Globus pallidus (tissue), 1 donor: ENCODE measurements around the gene LINC00305.

Source experiments
- DNase-seq: peaks from one replicate; pipeline ENCODE4 v3.0.0-alpha.2; 2015; ENCODE audit warnings: low spot score

The LINC00305 gene

DNA sequence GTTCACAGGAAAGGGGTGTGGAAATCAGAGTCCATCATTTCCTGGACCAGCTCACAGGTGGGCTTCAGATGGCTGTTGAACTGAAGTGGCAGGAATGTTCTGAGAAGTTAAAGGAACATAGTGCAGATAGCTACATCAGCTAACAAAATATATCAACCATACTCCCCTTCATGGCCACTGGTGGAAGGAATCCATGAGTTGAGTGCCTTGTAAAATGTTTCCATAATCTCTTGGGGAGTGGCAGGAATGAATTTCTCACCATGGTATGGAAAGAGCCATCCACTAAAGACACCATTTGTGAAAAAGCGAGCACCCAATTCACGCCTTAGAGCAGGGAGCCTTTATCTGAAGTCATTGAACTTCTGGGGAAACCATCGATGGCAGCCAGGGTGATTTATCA is at the start of gene LINC00305:
LINC00305 (minus strand) TSS at position 101 of the 400 bp plus-strand sequence.
- no peak for DNase-seq

DNA sequence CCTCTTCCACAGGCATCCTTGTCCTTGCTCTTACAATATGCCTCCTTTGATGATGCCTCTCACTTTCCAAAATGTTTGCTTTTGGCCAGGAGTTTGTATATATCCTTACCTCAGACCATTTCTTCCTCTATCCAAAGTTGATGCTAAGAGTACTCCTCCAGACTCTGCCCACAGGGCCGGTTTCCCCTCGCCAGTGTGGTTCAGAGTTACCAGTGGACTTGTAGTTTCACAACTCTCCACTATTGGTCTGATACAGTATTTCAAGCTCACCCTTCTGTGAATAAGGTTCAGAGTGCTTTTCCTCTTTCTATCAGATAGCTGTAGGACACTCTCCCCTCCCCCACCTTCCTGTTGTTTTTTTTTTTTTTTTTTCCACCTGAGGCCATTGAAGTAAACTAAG is 42.2 kb upstream of the LINC00305 start:
- DNase-seq = no peak

DNA sequence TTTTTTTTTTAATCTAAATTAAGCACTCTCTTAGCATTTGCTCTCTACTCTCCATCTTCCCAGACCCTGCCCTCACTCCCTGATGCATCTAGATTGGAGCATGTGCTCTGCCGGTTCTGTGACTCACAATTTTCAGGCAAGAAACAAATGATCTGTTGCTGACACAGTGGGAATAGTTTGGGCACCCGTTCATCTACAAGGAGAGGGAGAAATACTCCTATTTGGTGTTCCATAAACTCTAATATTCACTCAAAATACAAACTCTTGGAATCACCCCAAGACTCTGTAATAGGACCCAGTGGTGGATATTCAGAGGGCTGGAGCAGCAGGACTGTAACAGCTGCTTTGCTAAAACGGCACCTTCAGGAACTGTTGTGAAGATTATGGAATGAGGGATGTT is 37.1 kb upstream of the LINC00305 start:
- no peak for DNase-seq

DNA sequence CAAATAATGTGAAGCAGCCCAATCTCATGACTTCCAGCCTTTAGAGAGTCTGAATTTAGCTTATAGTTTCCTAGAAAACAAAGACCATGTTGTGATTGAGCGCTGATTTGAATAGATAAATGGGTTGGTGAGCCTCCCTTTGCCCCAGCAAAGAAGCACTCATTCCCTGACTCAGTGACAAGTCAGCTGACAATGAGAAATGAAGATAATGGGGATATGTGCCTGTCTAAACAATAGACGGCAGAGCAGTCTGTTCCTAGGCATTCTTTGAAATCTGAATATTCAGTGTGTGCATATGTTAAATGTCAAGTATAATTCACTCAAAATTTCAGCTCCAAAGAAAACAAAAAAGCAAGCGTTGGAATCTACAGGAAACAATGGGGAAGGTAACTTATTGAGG is 34.8 kb upstream of the LINC00305 start:
- DNase-seq = no peak

DNA sequence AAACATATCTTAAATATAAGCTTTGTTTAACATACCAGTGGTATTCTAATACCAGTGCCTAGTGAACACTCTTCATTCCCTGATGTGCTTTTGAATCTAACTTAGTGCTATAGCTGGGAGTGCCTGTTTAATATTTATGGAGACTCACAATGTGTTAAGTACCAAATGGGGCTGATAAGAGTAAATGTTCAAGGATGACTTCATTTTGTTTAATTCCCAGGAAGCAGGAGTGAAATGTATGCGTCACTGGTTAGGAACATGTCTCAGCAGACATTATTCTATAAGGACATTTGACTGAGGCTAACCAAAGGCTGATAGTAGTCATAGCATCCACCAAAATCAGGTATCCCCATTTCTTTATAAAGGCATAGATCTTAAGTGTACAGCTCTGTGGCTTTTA is 31.7 kb upstream of the LINC00305 start:
- DNase-seq = no peak

DNA sequence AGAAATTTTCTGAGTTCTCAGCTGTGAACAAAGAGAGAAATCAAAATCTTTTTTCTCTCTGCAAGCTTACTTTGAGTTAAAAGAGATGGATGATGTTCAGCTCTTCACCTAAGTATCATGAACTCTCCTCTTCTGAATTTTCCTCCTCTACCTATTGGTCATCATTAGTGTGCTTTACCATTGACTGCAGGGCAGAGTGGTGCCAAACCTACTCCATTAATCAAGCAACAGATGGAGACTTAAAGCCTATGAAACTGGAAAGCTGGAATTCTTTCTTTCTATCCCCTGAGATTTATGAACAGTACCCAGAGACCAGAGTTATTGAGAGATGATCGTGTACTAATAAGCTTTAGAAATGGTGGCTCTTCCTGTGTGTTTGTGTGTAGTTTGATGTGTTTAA is 31.3 kb upstream of the LINC00305 start:
- no peak for DNase-seq

DNA sequence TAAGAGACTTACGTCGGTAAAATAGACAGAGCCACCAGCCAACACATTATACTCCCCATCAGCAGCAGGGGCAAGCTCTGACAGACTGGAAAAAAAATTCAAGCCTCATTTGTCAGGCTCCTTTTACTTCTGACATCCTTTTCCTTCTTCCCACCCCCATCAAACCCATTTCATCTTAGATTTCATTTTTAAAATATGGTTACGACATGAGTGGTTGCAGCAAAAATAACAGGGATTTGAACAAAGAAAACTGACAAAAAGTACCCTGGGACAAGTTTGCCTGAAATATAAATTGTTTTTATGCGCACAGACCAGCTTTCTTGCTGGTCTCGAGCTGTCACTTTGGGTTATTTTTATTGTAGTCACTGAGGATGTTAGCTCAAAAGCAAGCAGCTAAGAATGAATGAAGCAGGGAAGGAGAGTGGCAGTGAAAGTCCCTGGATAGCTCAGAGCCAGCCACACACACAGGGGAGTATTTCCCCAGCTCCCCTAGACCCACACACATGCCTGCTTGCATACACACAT is 30.7 kb upstream of the LINC00305 start:
- DNase-seq = no peak

DNA sequence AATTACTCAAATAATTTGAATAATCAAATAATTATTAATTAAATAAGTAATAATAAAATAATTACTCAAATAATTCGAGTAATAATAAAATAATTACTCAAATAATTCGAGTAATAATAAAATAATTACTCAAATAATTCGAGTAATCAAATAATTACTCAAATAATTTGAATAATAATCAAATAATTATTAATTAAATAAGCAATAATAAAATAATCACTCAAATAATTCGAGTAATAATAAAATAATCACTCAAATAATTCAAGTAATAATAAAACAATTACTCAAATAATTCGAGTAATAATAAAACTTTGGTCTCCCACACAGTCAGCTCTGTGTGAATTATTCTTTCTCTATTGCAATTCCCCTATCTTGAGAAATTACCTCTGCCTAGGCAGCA is 30.0 kb upstream of the LINC00305 start:
- no peak for DNase-seq

DNA sequence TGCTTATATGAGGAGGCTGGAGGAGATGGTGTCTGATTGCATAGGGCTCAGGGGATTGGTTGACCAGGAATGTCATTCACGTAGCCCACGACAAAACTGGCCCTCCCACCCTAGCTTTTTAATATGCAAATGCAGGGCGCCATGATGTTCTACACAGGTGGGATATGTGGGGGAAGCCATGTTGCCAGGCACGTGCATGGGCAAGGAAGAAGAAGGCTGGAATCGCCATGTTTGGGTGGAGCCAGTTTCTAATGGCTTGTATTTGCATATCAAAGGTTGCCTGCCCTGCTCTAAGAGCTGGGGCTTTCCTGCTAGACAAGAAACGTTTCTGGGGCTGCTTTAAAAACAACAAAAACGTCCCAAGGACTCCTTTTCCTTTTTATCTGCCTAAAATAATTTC is 26.5 kb upstream of the LINC00305 start:
- no peak for DNase-seq

DNA sequence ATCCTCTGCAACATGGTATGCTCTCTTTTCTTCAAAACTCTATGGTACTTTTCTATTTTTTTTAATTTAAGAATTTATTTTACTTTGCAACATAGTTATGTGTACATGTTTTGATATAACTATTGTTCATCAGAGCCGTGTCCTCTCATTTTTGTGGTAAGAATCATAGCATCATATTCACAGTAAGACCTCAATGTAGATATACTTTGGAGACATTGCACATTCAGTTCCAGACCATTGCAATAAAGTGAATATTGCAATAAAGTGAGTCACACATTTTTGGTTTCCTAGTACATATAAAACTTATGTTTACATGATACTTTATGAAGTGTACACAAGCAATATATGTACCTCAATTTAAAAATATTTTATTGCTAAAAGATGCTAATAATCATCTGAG is 22.7 kb upstream of the LINC00305 start:
- no peak for DNase-seq

DNA sequence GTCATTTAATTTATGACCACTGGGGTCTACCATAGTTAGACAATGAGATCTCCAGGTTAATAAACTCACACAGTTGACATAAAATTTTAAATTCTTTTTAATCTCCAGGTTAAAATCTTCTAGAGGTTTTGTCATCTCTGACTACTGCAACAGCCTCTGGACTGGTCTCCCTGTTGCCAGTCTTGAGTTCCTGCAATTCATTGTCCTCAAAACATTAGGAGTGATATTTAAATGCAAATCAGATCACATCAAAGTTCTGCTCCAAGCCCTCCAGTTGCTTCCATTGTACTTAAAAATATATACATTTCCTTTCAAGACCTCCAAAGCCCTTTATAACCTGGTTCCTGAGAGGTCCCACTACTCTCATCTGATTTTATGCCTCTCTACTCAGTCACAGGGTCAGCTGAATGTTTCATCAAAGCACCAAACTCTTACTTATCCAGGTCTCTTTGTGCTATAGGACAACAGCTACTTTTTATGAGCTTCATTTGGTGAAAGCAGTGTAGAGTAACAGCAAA is 18.6 kb upstream of the LINC00305 start:
- DNase-seq = no peak

DNA sequence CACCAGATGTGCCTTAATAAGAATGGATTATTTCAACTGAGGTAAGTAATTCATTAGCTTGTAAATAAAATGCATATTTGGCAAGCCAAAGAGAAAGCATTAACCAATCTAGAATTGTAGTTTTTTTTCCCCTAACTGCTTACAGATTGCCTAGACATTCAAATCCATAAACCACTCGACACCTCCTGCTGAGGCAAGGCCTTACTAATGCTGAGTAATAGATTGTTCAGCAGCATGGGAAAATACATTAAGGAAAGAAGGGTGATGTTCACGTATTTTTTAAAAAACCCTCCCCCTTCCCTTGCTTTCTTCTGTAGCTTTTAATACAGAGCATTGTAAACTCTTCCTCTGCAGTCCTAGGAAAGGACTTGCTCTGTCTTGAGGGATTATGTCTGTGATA is 17.0 kb upstream of the LINC00305 start:
- DNase-seq = no peak

DNA sequence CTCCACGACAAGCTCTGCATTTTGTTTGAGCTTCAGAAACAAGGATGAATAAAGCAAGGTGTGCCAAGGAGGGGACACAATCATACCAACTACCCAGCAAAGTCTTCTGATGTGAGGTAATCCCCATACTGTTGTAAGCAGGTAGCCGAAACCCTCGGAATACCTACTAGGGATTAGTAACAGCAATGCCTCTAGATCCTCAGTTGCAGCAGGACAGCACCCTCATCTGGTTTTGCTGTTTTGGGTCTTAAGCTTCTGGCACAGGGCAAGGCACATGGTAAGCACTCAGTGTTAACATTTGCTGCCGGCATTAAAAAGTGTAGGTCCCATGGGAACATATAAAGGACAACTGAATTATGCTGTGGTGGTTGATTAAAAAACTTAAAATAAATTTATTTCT is 16.0 kb upstream of the LINC00305 start:
- no peak for DNase-seq

DNA sequence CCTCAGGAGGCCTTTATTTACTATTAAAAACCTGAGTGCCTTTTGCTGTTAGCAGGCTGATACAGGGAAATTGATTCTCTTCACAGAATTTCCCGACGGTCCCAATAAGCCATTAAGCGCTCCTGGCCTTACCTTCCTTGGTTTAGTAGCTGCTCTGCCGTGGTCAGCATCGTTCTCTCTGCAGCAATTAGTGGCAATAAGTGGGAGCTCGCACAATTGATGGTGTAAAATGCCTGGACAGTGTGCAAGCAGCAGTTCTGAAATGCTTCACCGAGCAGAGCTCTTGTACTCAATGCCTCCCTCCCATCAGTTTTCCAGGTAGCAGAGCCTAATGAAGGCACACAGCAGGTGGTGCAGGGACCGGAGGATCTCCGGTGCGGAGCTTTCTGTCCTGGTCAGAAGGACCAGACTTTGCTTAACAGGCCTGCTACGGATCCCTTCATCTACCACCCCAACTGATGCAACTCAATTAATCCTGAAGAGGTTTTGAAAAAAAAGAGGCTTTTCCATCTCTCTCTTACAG is 1.1 kb upstream of the LINC00305 start:
- no peak for DNase-seq

DNA sequence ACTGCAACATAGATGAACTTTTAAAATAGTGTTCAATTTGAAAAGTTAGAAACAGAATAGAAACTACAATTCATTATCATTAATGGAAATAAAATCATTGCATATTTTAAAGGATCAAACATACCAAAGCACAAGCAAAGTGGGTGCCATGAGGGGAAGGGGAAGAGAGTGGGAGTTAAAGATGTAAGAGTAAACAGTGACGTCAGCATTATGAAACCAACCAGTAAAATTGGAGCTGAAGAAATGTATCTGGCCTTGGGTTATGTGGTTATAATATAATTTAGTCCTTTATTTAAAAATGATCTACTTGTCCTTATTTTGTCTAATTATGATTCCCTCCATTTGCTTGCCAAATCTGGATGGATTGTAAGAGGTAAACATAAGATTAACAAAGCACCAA is 6.0 kb downstream of the LINC00305 start:
- no peak for DNase-seq

DNA sequence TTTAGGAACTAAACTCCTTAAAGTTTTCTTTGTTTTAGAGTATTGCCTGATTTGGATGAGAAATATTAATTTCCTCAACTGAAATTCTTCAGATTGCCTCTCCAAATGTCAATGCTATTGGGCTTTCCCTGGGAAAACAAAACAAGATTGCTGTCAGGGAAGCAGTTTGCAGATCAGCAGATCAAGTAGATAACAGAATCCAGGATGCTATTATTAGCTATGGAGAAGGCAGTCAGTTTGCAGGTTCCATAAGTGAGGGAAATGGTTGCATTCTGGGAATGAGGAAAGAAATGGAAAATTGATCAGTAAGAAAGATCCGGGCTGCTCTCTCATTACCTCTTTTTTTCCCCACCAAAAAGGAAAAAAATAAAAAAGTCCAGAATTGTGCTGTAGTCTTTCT is 11.0 kb downstream of the LINC00305 start:
- DNase-seq = no peak

DNA sequence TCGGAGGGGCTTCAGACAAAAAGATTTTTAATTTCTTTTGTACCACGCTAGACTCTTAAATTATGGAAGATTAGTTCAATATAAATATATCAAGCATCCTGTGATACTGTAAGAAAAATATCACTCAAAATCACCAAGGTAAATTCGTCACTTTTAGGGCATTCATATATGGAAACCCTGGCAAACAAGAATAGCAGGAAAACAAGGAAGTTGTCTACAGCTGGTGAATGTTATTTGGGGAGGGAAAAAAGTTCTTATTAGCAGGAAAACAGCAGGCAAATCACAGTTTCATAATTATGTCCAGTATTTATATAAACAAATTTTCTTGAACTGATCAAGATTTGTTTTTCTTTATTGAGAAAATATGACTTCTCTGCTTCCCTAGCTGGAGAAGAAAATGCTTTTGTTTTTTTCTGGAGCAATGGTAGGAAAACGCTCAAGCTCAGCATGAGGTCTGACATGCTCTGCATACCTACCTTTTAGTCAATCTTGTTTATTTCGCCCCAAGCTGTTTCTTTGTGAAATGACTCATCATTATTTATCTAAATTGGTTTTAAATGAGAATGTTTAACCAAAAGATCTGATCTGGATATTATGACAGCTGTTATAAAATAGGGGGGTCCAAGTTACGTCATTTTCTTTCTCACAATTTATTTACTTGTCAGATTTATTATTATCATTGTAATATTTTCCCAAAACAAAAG is 14.7 kb downstream of the LINC00305 start:
- DNase-seq = no peak

DNA sequence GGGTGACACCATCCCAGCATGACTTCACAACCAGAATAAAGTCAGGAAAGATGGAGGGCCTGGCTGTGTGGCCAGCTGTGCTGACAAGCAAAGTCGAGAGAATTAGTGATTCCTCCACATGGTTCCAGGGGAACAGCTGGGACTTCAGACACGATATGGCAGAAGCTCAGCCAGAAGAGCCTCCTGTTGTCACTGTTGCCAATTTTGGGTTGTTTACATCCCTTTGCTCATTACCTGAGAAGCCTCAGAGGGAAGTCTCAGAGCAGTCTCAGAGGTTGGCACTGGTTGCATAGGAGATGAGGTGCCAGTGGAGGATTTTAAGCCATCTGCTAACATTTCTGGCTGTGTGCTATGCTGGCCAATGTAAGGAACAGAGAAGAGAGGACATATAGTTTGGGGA is 16.0 kb downstream of the LINC00305 start:
- DNase-seq = no peak

DNA sequence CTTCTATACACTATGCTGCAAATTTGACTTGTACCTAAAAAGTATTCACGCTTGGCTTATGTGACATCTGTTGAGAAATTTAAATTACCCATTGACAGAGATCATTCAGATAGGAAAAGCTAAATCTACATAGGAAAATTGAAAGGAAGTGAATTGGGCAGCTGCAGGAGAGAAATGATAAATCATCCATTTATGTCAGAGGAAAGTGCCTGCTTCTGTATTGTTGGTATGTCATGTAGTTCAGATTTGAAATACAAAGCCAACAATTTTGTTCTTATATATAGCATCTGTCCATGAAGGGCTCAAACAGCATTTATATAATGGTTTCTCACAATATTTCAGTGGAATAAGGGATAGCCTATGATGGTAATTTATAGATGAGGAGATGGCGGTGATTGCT is 17.6 kb downstream of the LINC00305 start:
- no peak for DNase-seq

DNA sequence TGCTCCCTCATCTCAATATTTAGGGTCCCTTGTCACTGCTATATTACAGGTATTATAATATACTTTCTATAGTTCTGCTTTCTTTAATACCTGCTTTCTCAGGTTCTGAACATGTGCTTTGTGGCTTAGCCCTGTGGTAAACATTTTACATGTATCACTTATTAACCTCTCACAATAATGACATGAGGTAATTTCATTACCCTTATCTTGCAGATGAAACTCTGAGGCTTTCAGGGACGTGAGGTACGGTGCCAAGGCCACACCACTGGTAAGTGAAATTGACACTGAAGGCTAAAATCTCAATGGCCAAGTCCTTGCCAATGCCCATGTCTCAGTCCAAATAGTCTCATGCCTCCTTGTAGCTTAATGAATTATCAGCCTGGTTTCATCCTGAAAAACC is 21.7 kb downstream of the LINC00305 start:
- DNase-seq = no peak

DNA sequence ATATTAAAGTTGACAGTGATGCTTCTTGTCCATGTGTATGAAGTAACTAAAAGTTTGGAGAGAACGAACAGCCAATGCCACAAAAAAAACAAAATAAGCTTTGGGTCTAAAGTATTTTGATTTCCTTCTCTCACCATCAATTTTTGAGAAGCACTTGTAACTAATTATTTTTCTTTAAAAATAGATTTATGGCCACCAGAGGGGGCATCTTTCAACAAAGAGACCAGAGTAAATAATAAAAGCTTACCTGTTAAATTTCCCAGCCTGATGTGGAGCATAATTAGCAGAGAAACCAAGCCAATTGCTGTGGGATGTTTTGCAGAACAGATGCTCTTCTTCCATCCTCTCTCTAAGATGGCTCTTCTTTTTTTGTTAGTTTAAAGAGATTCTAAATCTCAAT is 29.0 kb downstream of the LINC00305 start:
- no peak for DNase-seq

DNA sequence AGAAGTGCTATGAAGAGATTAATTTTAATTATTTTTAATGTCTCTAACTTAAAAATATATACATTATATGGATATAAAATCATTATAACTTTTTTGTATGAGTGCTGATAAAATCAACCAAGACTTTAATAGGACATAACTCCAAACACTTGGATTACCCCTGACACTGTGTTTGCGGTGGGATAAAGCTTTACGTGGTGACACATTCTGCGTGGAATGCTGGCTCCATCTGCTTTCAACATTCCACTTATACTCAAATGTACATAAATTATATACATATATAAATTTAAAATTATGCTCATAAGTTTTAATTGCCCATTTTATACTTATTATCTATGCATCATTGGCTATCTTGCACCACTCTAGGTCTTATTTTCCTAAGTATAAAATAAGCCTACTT is 30.5 kb downstream of the LINC00305 start:
- no peak for DNase-seq

DNA sequence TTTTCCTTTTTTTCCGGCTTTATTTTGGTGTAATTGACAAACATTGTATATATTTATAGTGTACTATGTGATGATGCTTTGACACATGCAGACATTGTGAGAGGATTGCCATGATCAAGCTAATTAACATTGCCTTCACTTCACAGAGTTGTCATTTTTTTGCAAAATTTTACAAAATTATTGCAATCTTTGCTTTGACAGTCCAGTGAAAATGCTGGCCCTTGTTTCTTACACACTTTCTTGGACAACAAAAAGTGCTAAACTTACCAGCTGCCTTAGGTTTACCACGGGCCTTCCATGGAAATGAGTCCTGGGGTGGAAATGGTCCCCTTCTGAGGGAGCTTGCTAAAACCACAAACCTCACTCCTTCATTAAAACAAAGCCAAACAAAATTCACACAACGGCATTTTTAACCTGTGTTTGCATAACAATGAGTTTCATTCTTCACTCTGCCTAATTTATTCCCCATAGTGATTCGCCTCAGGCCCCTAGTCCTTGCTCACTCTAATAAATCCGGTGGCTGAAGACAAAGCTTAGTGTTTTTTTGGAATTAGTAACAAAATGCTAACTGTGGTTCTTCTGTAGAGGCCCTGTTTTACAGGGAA is 32.2 kb downstream of the LINC00305 start:
- no peak for DNase-seq
